K562 (cell line): ENCODE measurements around the gene SERAC1. TPM values are rescaled to one million over a fixed set of nuclear protein-coding genes. Genes with fewer than 3 reads are reported as not detected.

Source experiments
- ATAC-seq: fragments of 200-7000 bp; cut with Tn5 transposase; 3 replicates; pipeline ENCODE4 v1.9.1; 2020; ENCODE audit warnings: moderate library complexity
- BruUV-seq: library from RNA; stranded (reverse); fragments of 400-500 nt; replicated peaks from 2 replicates; lab custom pipeline; 2021; lab: Mats Ljungman, UMichigan
- CTCF ChIA-PET: fragments of 300-600 bp; formaldehyde crosslinking; extraction: SDS; loops from one replicate; lab custom pipeline; 2021; ENCODE audit warnings: low intra/inter-chr PET ratio; lab: Yijun Ruan, JAX
- POLR2A ChIA-PET: fragments of 300-600, 350-650 bp; sonication (Branson Sonifier 250); formaldehyde crosslinking; extraction: SDS; loops from one replicate; lab custom pipeline; 2021; ENCODE audit warnings: antibody characterized with exemption, inconsistent platforms; lab: Yijun Ruan, JAX
- DNase-seq, 4 experiments: peaks; one replicate each; pipeline versions ENCODE4 v3.0.0 to v3.0.0-alpha.2; 2011 to 2018; ENCODE audit warnings: low spot score in 3 of 4, mixed read lengths in 3 of 4; ENCODE audit errors: extremely low read depth in 1 of 4
- FAIRE-seq: peaks from 2 replicates; lab custom pipeline; 2011; peaks lifted over from hg19 to GRCh38; lab: Jason Lieb, UNC
- H2AFZ ChIP-seq: 2 replicates; pipeline ENCODE4 v1.6.0; 2011; ENCODE audit warnings: low read depth, low read length, control low read depth, inconsistent platforms
- H3K27ac ChIP-seq: fragments of 200-600 bp; 3 replicates; pipeline ENCODE4 v1.8.0; 2011; ENCODE audit warnings: low read depth, mild to moderate bottlenecking, control low read depth, inconsistent platforms, low read length, moderate library complexity, mixed read lengths; ENCODE audit errors: extremely low read depth
- H3K27me3 ChIP-seq, 2 experiments: fragments of 300-600 bp in 1 of 2; 2 replicates in 1 of 2; 3 replicates in 1 of 2; pipeline versions ENCODE4 v1.6.0 to v1.8.0; 2011; ENCODE audit warnings: inconsistent platforms in 2 of 2, low read length in 2 of 2, mild to moderate bottlenecking in 1 of 2, mixed read lengths in 1 of 2, moderate library complexity in 1 of 2; ENCODE audit not compliant: control insufficient read depth in 2 of 2, insufficient read depth in 2 of 2
- H3K36me3 ChIP-seq: fragments of 300-600 bp; 3 replicates; pipeline ENCODE4 v1.8.0; 2011; ENCODE audit warnings: mild to moderate bottlenecking, low read length, inconsistent platforms; ENCODE audit not compliant: control insufficient read depth, insufficient read depth
- H3K4me1 ChIP-seq, 2 experiments: fragments of 200-600 bp in 1 of 2; replicated peaks in 1 of 2; 2 replicates in 1 of 2; 3 replicates in 1 of 2; pipeline versions ENCODE4 v1.5.1 to v1.8.0; 2011; ENCODE audit warnings: inconsistent platforms in 2 of 2, low read length in 2 of 2, mild to moderate bottlenecking in 1 of 2, mixed read lengths in 1 of 2, moderate library complexity in 1 of 2; ENCODE audit not compliant: control insufficient read depth in 2 of 2, insufficient read depth in 2 of 2
- H3K4me2 ChIP-seq: 2 replicates; pipeline ENCODE4 v1.6.1; 2011; ENCODE audit warnings: low read length, control low read depth, inconsistent platforms, mixed read lengths; ENCODE audit not compliant: insufficient read depth
- H3K4me3 ChIP-seq: fragments of 200-600 bp; sonication (generic), shearing (Covaris generic); 2 replicates; pipeline ENCODE4 v1.5.1; 2016; ENCODE audit warnings: control low read depth, inconsistent platforms
- H3K79me2 ChIP-seq: fragments of 200-600 bp; 3 replicates; pipeline ENCODE4 v1.8.0; 2011; ENCODE audit warnings: low read length, inconsistent platforms; ENCODE audit not compliant: control insufficient read depth, insufficient read depth
- H3K9ac ChIP-seq, 2 experiments: 2 replicates each; pipeline versions ENCODE4 v1.6.0 to v1.6.1; 2011; ENCODE audit warnings: low read depth in 2 of 2, low read length in 2 of 2, control low read depth in 1 of 2, inconsistent platforms in 1 of 2, mild to moderate bottlenecking in 1 of 2, mixed read lengths in 1 of 2; ENCODE audit not compliant: insufficient read depth in 1 of 2
- H3K9me1 ChIP-seq: one replicate; pipeline ENCODE4 v1.6.0; 2011; ENCODE audit warnings: inconsistent platforms, mild to moderate bottlenecking, low read length, moderate library complexity; ENCODE audit not compliant: control insufficient read depth, insufficient read depth
- H3K9me3 ChIP-seq: replicated peaks from 2 replicates; pipeline ENCODE4 v1.5.1; 2011; ENCODE audit warnings: low read depth, low read length, inconsistent platforms; ENCODE audit not compliant: control insufficient read depth, insufficient read depth
- H4K20me1 ChIP-seq: replicated peaks from 2 replicates; pipeline ENCODE4 v1.6.1; 2011; ENCODE audit warnings: low read length, inconsistent platforms, mixed read lengths; ENCODE audit not compliant: control insufficient read depth, insufficient read depth
- ARID3B ChIP-seq: fragments of 250-450 bp; sonication (Bioruptor Pico); IDR thresholded peaks from 2 replicates; pipeline ENCODE4 v1.4.0; 2020; ENCODE audit warnings: borderline replicate concordance
- BRD4 ChIP-seq: fragments of 200-600 bp; sonication (generic); IDR thresholded peaks from 2 replicates; pipeline ENCODE4 v1.6.1; 2017; ENCODE audit warnings: inconsistent platforms
- E2F4 ChIP-seq: sonication (generic); formaldehyde crosslinking; IDR thresholded peaks from 2 replicates; pipeline ENCODE4 v1.8.0; 2022; ENCODE audit warnings: mild to moderate bottlenecking, low read depth, missing genetic modification reagents
- ESRRB ChIP-seq: fragments of 250-450 bp; sonication (Bioruptor Pico); IDR thresholded peaks from 2 replicates; pipeline ENCODE4 v1.5.0; 2020; ENCODE audit warnings: mild to moderate bottlenecking, moderate library complexity, borderline replicate concordance
- GTF2B ChIP-seq: IDR thresholded peaks from 2 replicates; pipeline ENCODE4 v1.6.1; 2011; ENCODE audit not compliant: insufficient read length; ENCODE audit errors: extremely low read depth
- KLF10 ChIP-seq: fragments of 250-450 bp; sonication (Bioruptor Pico); IDR thresholded peaks from 2 replicates; pipeline ENCODE4 v1.6.1; 2021; ENCODE audit warnings: matching md5 sums
- L3MBTL2 ChIP-seq: fragments of 450-650 bp; IDR thresholded peaks from 2 replicates; pipeline ENCODE4 v1.6.1; 2016; ENCODE audit warnings: mild to moderate bottlenecking, moderate library complexity
- NCOA4 ChIP-seq: fragments of 450-650 bp; IDR thresholded peaks from 2 replicates; pipeline ENCODE4 v1.6.1; 2018; ENCODE audit warnings: mild to moderate bottlenecking; ENCODE audit not compliant: partially characterized antibody
- PREB ChIP-seq: sonication (generic); formaldehyde crosslinking; IDR thresholded peaks from 2 replicates; pipeline ENCODE4 v1.8.1; 2023; ENCODE audit warnings: mild to moderate bottlenecking, missing genetic modification reagents
- PTTG1 ChIP-seq: fragments of 450-650 bp; IDR thresholded peaks from 2 replicates; pipeline ENCODE4 v1.6.1; 2016; ENCODE audit warnings: low read depth, mild to moderate bottlenecking, missing genetic modification characterization, missing compliant biosample characterization
- RB1 ChIP-seq: fragments of 450-650 bp; IDR thresholded peaks from 2 replicates; pipeline ENCODE4 v1.6.1; 2017; ENCODE audit warnings: low read depth, mild to moderate bottlenecking
- ZBTB12 ChIP-seq: fragments of 250-450 bp; sonication (Bioruptor Pico); IDR thresholded peaks from 2 replicates; pipeline ENCODE4 v1.4.0; 2020
- ZFPM2 ChIP-seq: fragments of 250-450 bp; sonication (Bioruptor Pico); IDR thresholded peaks from 2 replicates; pipeline ENCODE4 v1.5.1; 2022; ENCODE audit warnings: mild to moderate bottlenecking
- ZNF274 ChIP-seq: IDR thresholded peaks from 2 replicates; pipeline ENCODE4 v1.6.1; 2011; ENCODE audit warnings: low read depth, mild to moderate bottlenecking, low read length, moderate library complexity, borderline replicate concordance
- ZNF316 ChIP-seq: fragments of 450-650 bp; IDR thresholded peaks from 2 replicates; pipeline ENCODE4 v1.6.1; 2016
- ZNF445 ChIP-seq: fragments of 250-450 bp; sonication (Bioruptor Pico); IDR thresholded peaks from 2 replicates; pipeline ENCODE4 v1.4.0; 2020; ENCODE audit warnings: low read depth, mild to moderate bottlenecking, moderate library complexity
- ZSCAN32 ChIP-seq: fragments of 450-650 bp; formaldehyde crosslinking; IDR thresholded peaks from 2 replicates; pipeline ENCODE4 v1.4.0; 2020; ENCODE audit warnings: mild to moderate bottlenecking, moderate library complexity
- WGBS: fragments of 100-300 bp; shearing (Covaris generic); methylation state at CpG from one replicate; pipeline ENCODE4 v1.1.6; 2016; ENCODE audit warnings: low coverage, mixed read lengths; ENCODE audit not compliant: insufficient coverage; ENCODE audit errors: missing lambda C conversion rate; 5-methylcytosine and 5-hydroxymethylcytosine counted together
- in situ Hi-C: fragments of 300-500 bp; cut with MboI; formaldehyde crosslinking; loops from 4 replicates; pipeline ENCODE4 v1.15.0; 2018; ENCODE audit warnings: inconsistent platforms, mixed read lengths
- intact Hi-C: fragments of 100-400 bp; cut with micrococcal nuclease; formaldehyde crosslinking; loops from 2 replicates; pipeline ENCODE4 v1.14.2; 2022
- polyA plus RNA-seq, 8 experiments: library from polyadenylated mRNA; depleted of rRNA in 4 of 8; stranded (reverse) in 5 of 8; unstranded in 3 of 8; fragments of >200 nt; fragmentation: Nextera tagmentation in 2 of 8; fragmentation: Illumina TruSeq in 1 of 8; extraction: Ambion mirVana in 2 of 8; extraction: Trizol in 1 of 8; gene quantifications; 2 replicates each; pipeline versions ENCODE4 v1.2.1 to v1.2.3, GENCODE V29; 2011 to 2014; ENCODE audit warnings: inconsistent platforms in 1 of 8, missing spikeins in 1 of 8
- total RNA-seq, 7 experiments: library from RNA; depleted of rRNA in 6 of 7; stranded (reverse); fragments of >200 nt in 6 of 7; fragmentation: Illumina TruSeq in 2 of 7; extraction: Trizol in 2 of 7; gene quantifications; 2 replicates each; pipeline versions ENCODE4 v1.2.1 to v1.2.3, GENCODE V29; 2011 to 2021; ENCODE audit warnings: low replicate concordance in 1 of 7

Gene SERAC1
- total and polyA plus RNA-seq, 9 of the 15 experiments (the other 6 are each of a cell fraction or from before 2014, with no cell fraction given) = 1.8 to 6.2 (median 2.8) TPM

- peaks cover 31 to 32% of the 10 kb centered on the region in 2 experiments for H3K27me3 ChIP-seq
- DNase-seq (no peak), ATAC-seq (no peak), FAIRE-seq (no peak)
- no peak overlapping the region for H3K4me2 ChIP-seq
- H2AFZ ChIP-seq = no peak overlapping the region
- H3K27ac ChIP-seq = no peak overlapping the region
- H3K4me3 ChIP-seq = no peak overlapping the region
- intact Hi-C loops = loop anchor here (10.0 kb wide), 1 partner anchor 222 kb away; the partner anchor contains the start of gene SYNJ2
- 1% methylated on average over 7 of the region's 7 CpGs for WGBS
- in situ Hi-C loops = no loop called here
- H3K9me1 ChIP-seq = no peaks in the 10 kb centered on the region
- no peaks in the 10 kb centered on the region for H3K9me3 ChIP-seq
- H4K20me1 ChIP-seq = no peaks in the 10 kb centered on the region
- ChIA-PET POLR2A (interaction anchor here (0.6 kb wide), 1 partner anchor 559 kb away, joined by 5 read pairs; no protein-coding TSS in a partner anchor), CTCF (no interaction called here)
- H3K9ac ChIP-seq = no peak overlapping the region
- no TSS peak for BruUV-seq
- no peaks in the 10 kb centered on the region for H3K36me3 ChIP-seq
- H3K79me2 ChIP-seq = no peaks in the 10 kb centered on the region
- H3K4me1 ChIP-seq = peaks cover 3% of the 10 kb centered on the region in 2 experiments; a peak in 2 of 5 replicates
- TF ChIP-seq L3MBTL2 = no peak
- TF ChIP-seq RB1 = no peak
- TF ChIP-seq GTF2B = no peak
- no peak for TF ChIP-seq ESRRB
- TF ChIP-seq ZFPM2 (CRISPR knock-in tag) = no peak
- TF ChIP-seq KLF10 = no peak
- no peak for TF ChIP-seq ZNF274
- TF ChIP-seq ZNF316 = no peak
- no peak for TF ChIP-seq E2F4 (CRISPR knock-in tag)
- no peak for TF ChIP-seq PTTG1 (tag)
- no peak for TF ChIP-seq ZSCAN32 (CRISPR knock-in tag)
- no peak for TF ChIP-seq ZBTB12 (CRISPR knock-in tag)
- TF ChIP-seq ZNF445 (CRISPR knock-in tag) = no peak
- TF ChIP-seq NCOA4 = no peak
- TF ChIP-seq PREB (CRISPR knock-in tag) = no peak
- TF ChIP-seq BRD4 = no peak
- no peak for TF ChIP-seq ARID3B
Observed at GRCh38 chr6:158206740-158207421, 38.8 kb upstream of the SERAC1 start.
